GM23338 (cell line): ENCODE data around the gene DYNLRB1. TPM values are rescaled to one million over a fixed set of nuclear protein-coding genes. Genes with fewer than 3 reads are reported as not detected.

ENCODE experiments used
- ATAC-seq: fragments of 200-7000 bp; cut with Tn5 transposase; 3 replicates; pipeline ENCODE4 v1.9.1; 2020
- DNase-seq: peaks from one replicate; pipeline ENCODE4 v3.0.0-alpha.2; 2015; ENCODE audit warnings: low spot score
- H2AFZ ChIP-seq: fragments of 200-600 bp; sonication (generic); 2 replicates; pipeline ENCODE4 v1.8.0; 2016; ENCODE audit warnings: antibody characterized with exemption, mild to moderate bottlenecking, moderate library complexity
- H3F3A ChIP-seq: fragments of 200-600 bp; sonication (generic); replicated peaks from 2 replicates; pipeline ENCODE4 v1.8.0; 2017; ENCODE audit warnings: antibody characterized with exemption, mixed run types, low read depth
- H3K27ac ChIP-seq: fragments of 200-600 bp; sonication (generic); 2 replicates; pipeline ENCODE4 v1.6.1; 2016; ENCODE audit warnings: low read depth
- H3K27me3 ChIP-seq: fragments of 200-600 bp; sonication (generic); 2 replicates; pipeline ENCODE4 v1.8.0; 2016; ENCODE audit warnings: mild to moderate bottlenecking, mixed run types, moderate library complexity; ENCODE audit not compliant: insufficient read depth
- H3K36me3 ChIP-seq: fragments of 200-600 bp; sonication (generic); 2 replicates; pipeline ENCODE4 v1.8.0; 2016; ENCODE audit warnings: mild to moderate bottlenecking; ENCODE audit not compliant: insufficient read depth
- H3K4me1 ChIP-seq: fragments of 200-600 bp; sonication (generic); 2 replicates; pipeline ENCODE4 v1.8.0; 2016; ENCODE audit warnings: mild to moderate bottlenecking, moderate library complexity; ENCODE audit not compliant: insufficient read depth
- H3K4me2 ChIP-seq: fragments of 200-600 bp; sonication (generic); 2 replicates; pipeline ENCODE4 v1.7.1; 2017; ENCODE audit warnings: mixed run types
- H3K4me3 ChIP-seq: fragments of 200-600 bp; sonication (generic); 2 replicates; pipeline ENCODE4 v1.6.1; 2016; ENCODE audit warnings: mixed run types
- H3K79me2 ChIP-seq: fragments of 200-600 bp; sonication (generic); replicated peaks from 2 replicates; pipeline ENCODE4 v1.8.0; 2017; ENCODE audit warnings: mild to moderate bottlenecking; ENCODE audit not compliant: insufficient read depth
- H3K9me2 ChIP-seq: fragments of 200-600 bp; sonication (generic); 2 replicates; pipeline ENCODE4 v1.8.0; 2017; ENCODE audit not compliant: insufficient read depth
- H4K20me1 ChIP-seq: fragments of 200-600 bp; sonication (generic); replicated peaks from 2 replicates; pipeline ENCODE4 v1.8.0; 2017; ENCODE audit warnings: mild to moderate bottlenecking; ENCODE audit not compliant: insufficient read depth
- H3K27ac Mint-ChIP-seq: 2 replicates; pipeline ENCODE4 v1.8.0; 2020; ENCODE audit warnings: inconsistent platforms, mild to moderate bottlenecking, moderate library complexity, mixed read lengths
- H3K27me3 Mint-ChIP-seq: 3 replicates; pipeline ENCODE4 v1.8.0; 2022; ENCODE audit warnings: low read depth, mild to moderate bottlenecking, moderate library complexity, mixed read lengths, inconsistent platforms; ENCODE audit not compliant: insufficient read depth, poor library complexity
- H3K36me3 Mint-ChIP-seq: 3 replicates; pipeline ENCODE4 v1.8.0; 2021; ENCODE audit warnings: low read depth, mild to moderate bottlenecking, inconsistent platforms, moderate library complexity, mixed read lengths
- H3K4me1 Mint-ChIP-seq: 3 replicates; pipeline ENCODE4 v1.8.0; 2020; ENCODE audit warnings: mild to moderate bottlenecking, inconsistent platforms, mixed read lengths
- H3K4me3 Mint-ChIP-seq: 3 replicates; pipeline ENCODE4 v1.8.0; 2021; ENCODE audit warnings: moderate library complexity, mild to moderate bottlenecking, inconsistent platforms, mixed read lengths
- H3K9me3 Mint-ChIP-seq: 3 replicates; pipeline ENCODE4 v1.8.0; 2020; ENCODE audit warnings: moderate library complexity, mild to moderate bottlenecking, inconsistent platforms, mixed read lengths
- CREB1 ChIP-seq: fragments of 250-450 bp; sonication (Bioruptor Pico); IDR thresholded peaks from 2 replicates; pipeline ENCODE4 v1.5.0; 2020; ENCODE audit warnings: low read depth, mild to moderate bottlenecking, moderate library complexity
- CTCF ChIP-seq, 2 experiments: fragments of 200-600 bp in 1 of 2; sonication (generic) in 1 of 2; conservative IDR thresholded peaks; 2 replicates each; pipeline versions ENCODE4 v1.5.1 to v1.6.1; 2016 to 2017; ENCODE audit warnings: antibody characterized with exemption in 2 of 2, low read depth in 2 of 2, mild to moderate bottlenecking in 2 of 2, moderate library complexity in 1 of 2
- ETS1 ChIP-seq: IDR thresholded peaks from 2 replicates; pipeline ENCODE4 v1.6.1; 2016; ENCODE audit warnings: antibody characterized with exemption
- EZH2 ChIP-seq: fragments of 200-600 bp; sonication (generic); IDR thresholded peaks from one replicate; pipeline ENCODE4 v1.8.0; 2017; ENCODE audit warnings: antibody characterized with exemption, mild to moderate bottlenecking, low read depth; ENCODE audit not compliant: unreplicated experiment
- EZH2phosphoT487 ChIP-seq: fragments of 200-600 bp; sonication (generic); IDR thresholded peaks from one replicate; pipeline ENCODE4 v1.8.1; 2018; ENCODE audit warnings: antibody characterized with exemption; ENCODE audit not compliant: unreplicated experiment
- JUNB ChIP-seq: IDR thresholded peaks from one replicate; pipeline ENCODE4 v1.6.1; 2016; ENCODE audit warnings: antibody characterized with exemption; ENCODE audit not compliant: unreplicated experiment
- NANOG ChIP-seq: IDR thresholded peaks from 2 replicates; pipeline ENCODE4 v1.6.1; 2016; ENCODE audit warnings: antibody characterized with exemption, borderline replicate concordance
- POLR2AphosphoS5 ChIP-seq: IDR thresholded peaks from 2 replicates; pipeline ENCODE4 v1.6.1; 2016; ENCODE audit warnings: antibody characterized with exemption, low read depth
- REST ChIP-seq: IDR thresholded peaks from one replicate; pipeline ENCODE4 v1.6.1; 2018; ENCODE audit warnings: antibody characterized with exemption; ENCODE audit not compliant: unreplicated experiment
- STAT1 ChIP-seq: IDR thresholded peaks from one replicate; pipeline ENCODE4 v1.6.1; 2016; ENCODE audit warnings: antibody characterized with exemption; ENCODE audit not compliant: unreplicated experiment
- ZNF114 ChIP-seq: fragments of 250-450 bp; sonication (Bioruptor Pico); IDR thresholded peaks from 2 replicates; pipeline ENCODE4 v1.5.0; 2020; ENCODE audit warnings: mild to moderate bottlenecking, moderate library complexity
- ZNF331 ChIP-seq: fragments of 250-450 bp; sonication (Bioruptor Pico); IDR thresholded peaks from 2 replicates; pipeline ENCODE4 v1.5.0; 2020; ENCODE audit warnings: low read depth, mild to moderate bottlenecking, moderate library complexity
- ZNF462 ChIP-seq: fragments of 250-450 bp; sonication (Bioruptor Pico); IDR thresholded peaks from 2 replicates; pipeline ENCODE4 v1.5.0; 2020; ENCODE audit warnings: mild to moderate bottlenecking, moderate library complexity
- polyA plus RNA-seq: library from polyadenylated mRNA; unstranded; fragments of >200 nt; fragmentation: Nextera tagmentation; extraction: Ambion mirVana; gene quantifications from 2 replicates; pipeline ENCODE4 v1.2.1, GENCODE V29; 2016
- total RNA-seq: library from RNA; depleted of rRNA; stranded (reverse); fragments of >200 nt; shearing (Covaris generic); gene quantifications from 2 replicates; pipeline ENCODE4 v1.2.3, GENCODE V29; 2014

DYNLRB1 gene
- total and polyA plus RNA-seq, 2 experiments from 2014 or later, result 107 to 376 TPM

GRCh38 chr20:34578521-34578920, 62.3 kb downstream of the DYNLRB1 start:
- no peak for DNase-seq
- no peaks in the 10 kb centered on the region for H3K79me2 ChIP-seq
- H3K9me2 ChIP-seq, result no peaks in the 10 kb centered on the region
- no peak overlapping the region for H3K4me2 ChIP-seq
- H4K20me1 ChIP-seq, result no peaks in the 10 kb centered on the region
- H3K27me3 ChIP-seq, result no peaks in the 10 kb centered on the region
- H3F3A ChIP-seq, result no peaks in the 10 kb centered on the region
- peaks cover 2% of the 10 kb centered on the region for H3K27me3 Mint-ChIP-seq
- no peaks in the 10 kb centered on the region for H3K9me3 Mint-ChIP-seq
- no peak overlapping the region for H3K27ac ChIP-seq
- peaks cover 6% of the 10 kb centered on the region; the same call in 2 of the 3 replicates for H3K36me3 Mint-ChIP-seq
- H3K27ac Mint-ChIP-seq, result no peak overlapping the region
- no peak overlapping the region for H3K4me3 ChIP-seq
- no peaks in the 10 kb centered on the region for H3K4me1 ChIP-seq
- ATAC-seq, result no peak
- no peaks in the 10 kb centered on the region; the same call in 1 of the 2 replicates for H3K36me3 ChIP-seq
- no peak overlapping the region for H2AFZ ChIP-seq
- no peak overlapping the region for H3K4me3 Mint-ChIP-seq
- TF ChIP-seq CTCF (conservative IDR thresholded peaks at IDR 0.05; ENCODE audit: low read depth in 2 of 2), result no peak
- no peak for TF ChIP-seq EZH2phosphoT487
- TF ChIP-seq CREB1 (CRISPR knock-in tag), result no peak
- no peak for TF ChIP-seq ETS1
- TF ChIP-seq REST, result no peak
- TF ChIP-seq ZNF114, result no peak
- TF ChIP-seq NANOG, result no peak
- TF ChIP-seq STAT1, result no peak
- TF ChIP-seq JUNB, result no peak
- TF ChIP-seq POLR2AphosphoS5, result no peak
- no peak for TF ChIP-seq ZNF331 (CRISPR knock-in tag)
- TF ChIP-seq ZNF462 (CRISPR knock-in tag), result no peak
- TF ChIP-seq EZH2, result no peak
- H3K4me1 Mint-ChIP-seq, result no peaks in the 10 kb centered on the region
